D721Med (cell line): ENCODE data around the gene NIPSNAP2.
"Not testable (repeated sequence)": the region's sequence is repeated elsewhere in the genome, so short reads cannot be mapped to it uniquely, and the experiment has no call there.

Experiments used
- DNase-seq: peaks from one replicate; pipeline ENCODE4 v3.0.0; 2011; ENCODE audit warnings: low spot score; ENCODE audit not compliant: insufficient read length
- FAIRE-seq: peaks from 2 replicates; lab custom pipeline; 2011; peaks lifted over from hg19 to GRCh38; lab: Jason Lieb, UNC
- CTCF ChIP-seq: IDR thresholded peaks from 2 replicates; pipeline ENCODE4 v1.5.1; 2012; ENCODE audit warnings: mild to moderate bottlenecking, control low read depth; ENCODE audit not compliant: insufficient read depth; ENCODE audit errors: missing control alignments

The NIPSNAP2 gene

DNA sequence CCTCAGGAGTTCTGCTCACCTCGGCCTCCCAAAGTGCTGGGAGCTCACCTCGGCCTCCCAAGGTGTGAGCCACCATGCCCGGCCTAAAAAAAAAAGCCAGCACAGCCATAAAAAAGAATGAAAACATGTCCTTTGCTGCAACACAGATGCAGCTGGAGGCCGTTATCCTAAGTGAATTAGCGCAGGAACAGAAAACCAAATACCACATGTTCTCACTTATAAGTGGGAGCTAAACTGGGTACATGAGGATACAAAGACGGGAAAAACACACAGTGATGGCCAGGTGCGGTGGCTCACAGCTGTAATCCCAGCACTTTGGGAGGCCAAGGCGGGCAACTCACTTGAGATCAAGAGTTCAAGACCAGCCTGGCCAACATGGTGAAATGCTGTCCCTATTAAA is 66.0 kb downstream of the NIPSNAP2 start:
- FAIRE-seq (no peak), DNase-seq (no peak)
- no peak for TF ChIP-seq CTCF

- not testable (repeated sequence) for FAIRE-seq, DNase-seq
Observed at GRCh38 chr7:56031556-56031955, 67.2 kb downstream of the NIPSNAP2 start.

DNA sequence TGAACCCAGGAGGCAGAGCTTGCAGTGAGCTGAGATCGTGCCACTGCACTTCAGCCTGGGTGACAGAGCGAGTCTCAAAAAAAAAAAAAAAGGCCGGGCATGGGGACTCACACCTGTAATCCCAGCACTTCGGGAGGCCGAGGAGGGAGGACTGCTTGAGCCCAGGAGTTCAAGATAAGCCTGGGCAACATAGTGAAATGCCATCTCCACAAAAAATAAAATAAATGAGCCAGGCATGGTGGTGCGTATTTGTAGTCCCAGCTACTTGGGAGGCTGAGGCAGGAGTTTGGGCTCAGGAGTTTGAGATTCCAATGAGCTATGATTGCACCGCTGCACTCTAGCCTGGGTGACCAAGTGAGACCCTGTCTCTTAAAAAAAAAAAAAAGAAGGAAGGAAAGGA is 68.2 kb downstream of the NIPSNAP2 start:
- not testable (repeated sequence) for FAIRE-seq, DNase-seq

GRCh38 chr7:56033671-56034432 is 69.5 kb downstream of the NIPSNAP2 start:
- no peak for FAIRE-seq
- DNase-seq, result peak; percentile 87
- no peak for TF ChIP-seq CTCF

DNA sequence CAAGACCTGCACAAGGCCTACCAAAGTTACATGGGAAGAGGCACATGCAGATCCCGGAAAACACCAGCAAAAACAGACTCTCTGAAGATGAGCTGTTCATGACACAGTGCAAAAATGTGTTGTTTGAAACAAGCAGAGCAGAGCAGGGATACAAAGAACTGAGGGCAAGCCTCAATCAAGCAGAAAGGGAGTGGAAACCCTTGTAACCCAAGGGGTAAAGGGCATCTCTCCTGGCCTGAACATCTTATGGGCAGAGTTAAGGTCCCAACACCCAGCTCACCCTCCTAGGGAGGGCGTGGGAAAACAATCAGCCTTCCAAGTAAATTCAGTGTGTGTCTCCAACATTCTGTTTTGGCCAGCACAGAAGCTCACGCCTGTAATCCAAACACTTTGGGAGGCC is 76.3 kb downstream of the NIPSNAP2 start:
- TF ChIP-seq CTCF, result no peak
- FAIRE-seq (no peak), DNase-seq (no peak)

DNA sequence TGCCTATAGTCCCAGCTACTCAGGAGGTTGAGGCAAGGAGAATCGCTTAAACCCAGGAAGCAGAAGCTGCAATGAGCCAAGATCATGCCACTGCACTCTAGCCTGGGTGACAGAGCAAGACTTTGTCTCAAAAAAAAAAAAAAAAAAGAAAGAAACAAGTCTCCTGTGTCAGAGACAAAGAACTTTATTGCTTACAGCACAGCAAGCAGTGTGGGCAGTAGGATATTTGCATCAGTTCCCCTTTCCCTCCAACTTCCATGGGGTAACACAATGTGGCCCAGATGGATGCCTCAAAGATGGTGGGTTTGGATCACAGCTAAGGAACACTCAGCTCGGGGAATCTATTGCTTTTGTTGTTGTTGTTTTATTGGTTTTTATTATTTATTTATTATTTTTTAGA is 81.4 kb downstream of the NIPSNAP2 start:
- not testable (repeated sequence) for DNase-seq, FAIRE-seq

DNA sequence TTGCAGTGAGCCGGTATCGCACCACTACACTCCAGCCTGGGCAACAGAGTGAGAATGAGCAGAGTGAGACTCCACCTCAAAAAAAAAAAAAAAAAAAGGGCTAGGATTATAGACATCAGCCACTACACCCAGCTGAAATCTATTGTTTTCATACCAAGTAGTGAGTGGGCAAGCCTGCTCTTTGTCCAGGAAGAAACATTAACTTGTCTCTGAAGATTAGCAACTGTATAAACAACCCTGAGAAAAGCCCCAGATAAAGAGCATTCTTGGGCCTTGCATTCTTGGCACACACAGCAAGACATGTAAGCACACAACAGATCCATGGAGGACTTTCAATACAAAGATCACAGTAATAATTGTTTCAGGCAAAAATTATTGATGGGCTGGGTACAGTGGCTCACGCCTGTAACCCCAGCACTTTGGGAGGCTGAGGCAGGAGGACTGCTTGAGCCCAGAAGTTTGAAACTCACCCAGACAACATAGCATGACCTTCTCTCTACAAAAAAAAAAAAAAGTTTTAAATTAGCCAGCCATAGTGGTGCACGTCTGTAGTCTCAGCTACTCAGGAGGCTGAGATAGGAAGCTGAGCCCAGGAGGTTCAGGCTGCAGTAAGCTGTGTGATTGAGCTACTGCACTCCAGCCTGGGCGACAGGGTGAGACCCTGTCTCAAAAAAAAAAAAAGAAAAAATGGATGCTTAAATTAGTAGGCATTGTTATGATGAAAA is 82.5 kb downstream of the NIPSNAP2 start:
- no peak for TF ChIP-seq CTCF
- FAIRE-seq (no peak), DNase-seq (no peak)

- not testable (repeated sequence) for FAIRE-seq, DNase-seq
Observed at GRCh38 chr7:56047446-56048116, 83.2 kb downstream of the NIPSNAP2 start.

DNA sequence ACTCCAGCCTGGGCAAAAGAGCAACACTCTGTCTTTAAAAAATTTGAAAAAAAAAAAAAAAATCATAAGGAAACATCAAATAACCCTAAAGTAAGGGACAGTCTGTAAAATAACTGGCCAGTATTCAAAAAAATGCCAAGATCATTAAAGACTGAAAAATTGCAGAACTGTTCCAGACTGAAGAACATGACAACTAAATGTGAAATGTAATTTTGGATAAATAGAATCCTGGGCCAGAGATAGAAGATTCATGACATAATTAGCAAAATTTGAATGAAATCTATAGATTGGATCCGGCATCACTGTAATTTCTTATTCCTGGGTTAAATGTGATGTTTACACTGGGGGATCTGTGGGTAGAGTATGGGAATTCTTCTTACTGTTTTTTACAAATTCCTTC is 83.9 kb downstream of the NIPSNAP2 start:
- FAIRE-seq (no peak), DNase-seq (no peak)
- no peak for TF ChIP-seq CTCF

DNA sequence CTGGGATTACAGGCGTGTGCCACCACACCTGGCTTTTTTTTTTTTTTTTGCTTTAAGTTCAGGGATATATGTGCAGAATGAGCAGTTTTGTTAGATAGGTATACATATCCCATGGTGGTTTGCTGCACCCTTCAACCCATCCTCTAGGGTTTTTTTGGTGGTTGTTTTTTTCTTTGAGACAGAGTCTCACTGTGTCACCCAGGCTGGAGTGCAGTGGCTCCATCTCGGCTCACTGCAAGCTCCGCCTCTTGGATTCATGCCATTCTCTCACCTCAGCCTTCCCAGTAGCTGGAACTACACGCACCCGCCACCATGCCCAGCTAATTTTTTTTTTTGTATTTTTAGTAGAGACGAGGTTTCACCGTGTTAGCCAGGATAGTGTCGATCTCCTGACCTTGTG is 84.4 kb downstream of the NIPSNAP2 start:
- FAIRE-seq, DNase-seq: not testable (repeated sequence)
